GM23338 (cell line): ENCODE measurements around the gene IRF6.

Source experiments
- CREB1 ChIP-seq: fragments of 250-450 bp; sonication (Bioruptor Pico); IDR thresholded peaks from 2 replicates; pipeline ENCODE4 v1.5.0; 2020; ENCODE audit warnings: low read depth, mild to moderate bottlenecking, moderate library complexity
- EZH2 ChIP-seq: fragments of 200-600 bp; sonication (generic); IDR thresholded peaks from one replicate; pipeline ENCODE4 v1.8.0; 2017; ENCODE audit warnings: antibody characterized with exemption, mild to moderate bottlenecking, low read depth; ENCODE audit not compliant: unreplicated experiment
- EZH2phosphoT487 ChIP-seq: fragments of 200-600 bp; sonication (generic); IDR thresholded peaks from one replicate; pipeline ENCODE4 v1.8.1; 2018; ENCODE audit warnings: antibody characterized with exemption; ENCODE audit not compliant: unreplicated experiment
- JUNB ChIP-seq: IDR thresholded peaks from one replicate; pipeline ENCODE4 v1.6.1; 2016; ENCODE audit warnings: antibody characterized with exemption; ENCODE audit not compliant: unreplicated experiment
- NANOG ChIP-seq: IDR thresholded peaks from 2 replicates; pipeline ENCODE4 v1.6.1; 2016; ENCODE audit warnings: antibody characterized with exemption, borderline replicate concordance
- POLR2AphosphoS5 ChIP-seq: IDR thresholded peaks from 2 replicates; pipeline ENCODE4 v1.6.1; 2016; ENCODE audit warnings: antibody characterized with exemption, low read depth
- STAT1 ChIP-seq: IDR thresholded peaks from one replicate; pipeline ENCODE4 v1.6.1; 2016; ENCODE audit warnings: antibody characterized with exemption; ENCODE audit not compliant: unreplicated experiment
- ZNF114 ChIP-seq: fragments of 250-450 bp; sonication (Bioruptor Pico); IDR thresholded peaks from 2 replicates; pipeline ENCODE4 v1.5.0; 2020; ENCODE audit warnings: mild to moderate bottlenecking, moderate library complexity
- ZNF331 ChIP-seq: fragments of 250-450 bp; sonication (Bioruptor Pico); IDR thresholded peaks from 2 replicates; pipeline ENCODE4 v1.5.0; 2020; ENCODE audit warnings: low read depth, mild to moderate bottlenecking, moderate library complexity
- TF ChIP-seq, protein P1 (sequence below), 2 experiments: fragments of 200-600 bp in 1 of 2; sonication (generic) in 1 of 2; conservative IDR thresholded peaks; 2 replicates each; pipeline versions ENCODE4 v1.5.1 to v1.6.1; 2016 to 2017; ENCODE audit warnings: antibody characterized with exemption in 2 of 2, low read depth in 2 of 2, mild to moderate bottlenecking in 2 of 2, moderate library complexity in 1 of 2
- TF ChIP-seq, protein P2 (sequence below): IDR thresholded peaks from one replicate; pipeline ENCODE4 v1.6.1; 2018; ENCODE audit warnings: antibody characterized with exemption; ENCODE audit not compliant: unreplicated experiment
- TF ChIP-seq, protein P3 (sequence below): IDR thresholded peaks from 2 replicates; pipeline ENCODE4 v1.6.1; 2016; ENCODE audit warnings: antibody characterized with exemption
- TF ChIP-seq, protein P4 (sequence below): fragments of 250-450 bp; sonication (Bioruptor Pico); IDR thresholded peaks from 2 replicates; pipeline ENCODE4 v1.5.0; 2020; ENCODE audit warnings: mild to moderate bottlenecking, moderate library complexity

DNA sequence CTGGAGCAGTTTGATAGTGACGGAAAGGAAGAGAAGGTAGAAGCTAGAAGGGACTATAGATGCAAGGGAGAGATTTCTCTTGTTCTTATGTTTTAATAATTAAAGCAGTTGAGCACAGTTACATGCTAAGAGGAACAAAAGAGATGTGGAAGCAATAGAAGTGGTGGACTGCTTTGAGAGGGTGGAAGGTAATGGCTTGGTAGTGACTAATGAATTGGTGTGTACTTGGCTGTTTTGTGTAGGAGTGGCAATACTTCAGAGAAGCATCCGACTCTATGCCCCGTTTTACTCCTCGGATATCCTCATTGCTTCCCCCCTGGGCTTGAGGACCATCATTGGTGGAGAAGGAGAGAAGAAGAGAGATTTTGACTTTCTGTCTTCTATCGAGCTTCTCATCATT lies 34.7 kb upstream of the IRF6 start:
- TF ChIP-seq, protein P1, sequence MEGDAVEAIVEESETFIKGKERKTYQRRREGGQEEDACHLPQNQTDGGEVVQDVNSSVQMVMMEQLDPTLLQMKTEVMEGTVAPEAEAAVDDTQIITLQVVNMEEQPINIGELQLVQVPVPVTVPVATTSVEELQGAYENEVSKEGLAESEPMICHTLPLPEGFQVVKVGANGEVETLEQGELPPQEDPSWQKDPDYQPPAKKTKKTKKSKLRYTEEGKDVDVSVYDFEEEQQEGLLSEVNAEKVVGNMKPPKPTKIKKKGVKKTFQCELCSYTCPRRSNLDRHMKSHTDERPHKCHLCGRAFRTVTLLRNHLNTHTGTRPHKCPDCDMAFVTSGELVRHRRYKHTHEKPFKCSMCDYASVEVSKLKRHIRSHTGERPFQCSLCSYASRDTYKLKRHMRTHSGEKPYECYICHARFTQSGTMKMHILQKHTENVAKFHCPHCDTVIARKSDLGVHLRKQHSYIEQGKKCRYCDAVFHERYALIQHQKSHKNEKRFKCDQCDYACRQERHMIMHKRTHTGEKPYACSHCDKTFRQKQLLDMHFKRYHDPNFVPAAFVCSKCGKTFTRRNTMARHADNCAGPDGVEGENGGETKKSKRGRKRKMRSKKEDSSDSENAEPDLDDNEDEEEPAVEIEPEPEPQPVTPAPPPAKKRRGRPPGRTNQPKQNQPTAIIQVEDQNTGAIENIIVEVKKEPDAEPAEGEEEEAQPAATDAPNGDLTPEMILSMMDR (conservative IDR thresholded peaks at IDR 0.05; ENCODE audit: low read depth in 2 of 2), result no peak
- no peak for TF ChIP-seq JUNB
- TF ChIP-seq EZH2, result no peak
- no peak for TF ChIP-seq EZH2phosphoT487
- no peak for TF ChIP-seq CREB1 (CRISPR knock-in tag)
- no peak for TF ChIP-seq POLR2AphosphoS5
- TF ChIP-seq STAT1, result no peak
- TF ChIP-seq, protein P2, sequence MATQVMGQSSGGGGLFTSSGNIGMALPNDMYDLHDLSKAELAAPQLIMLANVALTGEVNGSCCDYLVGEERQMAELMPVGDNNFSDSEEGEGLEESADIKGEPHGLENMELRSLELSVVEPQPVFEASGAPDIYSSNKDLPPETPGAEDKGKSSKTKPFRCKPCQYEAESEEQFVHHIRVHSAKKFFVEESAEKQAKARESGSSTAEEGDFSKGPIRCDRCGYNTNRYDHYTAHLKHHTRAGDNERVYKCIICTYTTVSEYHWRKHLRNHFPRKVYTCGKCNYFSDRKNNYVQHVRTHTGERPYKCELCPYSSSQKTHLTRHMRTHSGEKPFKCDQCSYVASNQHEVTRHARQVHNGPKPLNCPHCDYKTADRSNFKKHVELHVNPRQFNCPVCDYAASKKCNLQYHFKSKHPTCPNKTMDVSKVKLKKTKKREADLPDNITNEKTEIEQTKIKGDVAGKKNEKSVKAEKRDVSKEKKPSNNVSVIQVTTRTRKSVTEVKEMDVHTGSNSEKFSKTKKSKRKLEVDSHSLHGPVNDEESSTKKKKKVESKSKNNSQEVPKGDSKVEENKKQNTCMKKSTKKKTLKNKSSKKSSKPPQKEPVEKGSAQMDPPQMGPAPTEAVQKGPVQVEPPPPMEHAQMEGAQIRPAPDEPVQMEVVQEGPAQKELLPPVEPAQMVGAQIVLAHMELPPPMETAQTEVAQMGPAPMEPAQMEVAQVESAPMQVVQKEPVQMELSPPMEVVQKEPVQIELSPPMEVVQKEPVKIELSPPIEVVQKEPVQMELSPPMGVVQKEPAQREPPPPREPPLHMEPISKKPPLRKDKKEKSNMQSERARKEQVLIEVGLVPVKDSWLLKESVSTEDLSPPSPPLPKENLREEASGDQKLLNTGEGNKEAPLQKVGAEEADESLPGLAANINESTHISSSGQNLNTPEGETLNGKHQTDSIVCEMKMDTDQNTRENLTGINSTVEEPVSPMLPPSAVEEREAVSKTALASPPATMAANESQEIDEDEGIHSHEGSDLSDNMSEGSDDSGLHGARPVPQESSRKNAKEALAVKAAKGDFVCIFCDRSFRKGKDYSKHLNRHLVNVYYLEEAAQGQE, result no peak
- no peak for TF ChIP-seq NANOG
- TF ChIP-seq ZNF331 (CRISPR knock-in tag), result no peak
- TF ChIP-seq ZNF114 (CRISPR knock-in tag), result no peak
- TF ChIP-seq, protein P3, sequence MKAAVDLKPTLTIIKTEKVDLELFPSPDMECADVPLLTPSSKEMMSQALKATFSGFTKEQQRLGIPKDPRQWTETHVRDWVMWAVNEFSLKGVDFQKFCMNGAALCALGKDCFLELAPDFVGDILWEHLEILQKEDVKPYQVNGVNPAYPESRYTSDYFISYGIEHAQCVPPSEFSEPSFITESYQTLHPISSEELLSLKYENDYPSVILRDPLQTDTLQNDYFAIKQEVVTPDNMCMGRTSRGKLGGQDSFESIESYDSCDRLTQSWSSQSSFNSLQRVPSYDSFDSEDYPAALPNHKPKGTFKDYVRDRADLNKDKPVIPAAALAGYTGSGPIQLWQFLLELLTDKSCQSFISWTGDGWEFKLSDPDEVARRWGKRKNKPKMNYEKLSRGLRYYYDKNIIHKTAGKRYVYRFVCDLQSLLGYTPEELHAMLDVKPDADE, result no peak
- TF ChIP-seq, protein P4, sequence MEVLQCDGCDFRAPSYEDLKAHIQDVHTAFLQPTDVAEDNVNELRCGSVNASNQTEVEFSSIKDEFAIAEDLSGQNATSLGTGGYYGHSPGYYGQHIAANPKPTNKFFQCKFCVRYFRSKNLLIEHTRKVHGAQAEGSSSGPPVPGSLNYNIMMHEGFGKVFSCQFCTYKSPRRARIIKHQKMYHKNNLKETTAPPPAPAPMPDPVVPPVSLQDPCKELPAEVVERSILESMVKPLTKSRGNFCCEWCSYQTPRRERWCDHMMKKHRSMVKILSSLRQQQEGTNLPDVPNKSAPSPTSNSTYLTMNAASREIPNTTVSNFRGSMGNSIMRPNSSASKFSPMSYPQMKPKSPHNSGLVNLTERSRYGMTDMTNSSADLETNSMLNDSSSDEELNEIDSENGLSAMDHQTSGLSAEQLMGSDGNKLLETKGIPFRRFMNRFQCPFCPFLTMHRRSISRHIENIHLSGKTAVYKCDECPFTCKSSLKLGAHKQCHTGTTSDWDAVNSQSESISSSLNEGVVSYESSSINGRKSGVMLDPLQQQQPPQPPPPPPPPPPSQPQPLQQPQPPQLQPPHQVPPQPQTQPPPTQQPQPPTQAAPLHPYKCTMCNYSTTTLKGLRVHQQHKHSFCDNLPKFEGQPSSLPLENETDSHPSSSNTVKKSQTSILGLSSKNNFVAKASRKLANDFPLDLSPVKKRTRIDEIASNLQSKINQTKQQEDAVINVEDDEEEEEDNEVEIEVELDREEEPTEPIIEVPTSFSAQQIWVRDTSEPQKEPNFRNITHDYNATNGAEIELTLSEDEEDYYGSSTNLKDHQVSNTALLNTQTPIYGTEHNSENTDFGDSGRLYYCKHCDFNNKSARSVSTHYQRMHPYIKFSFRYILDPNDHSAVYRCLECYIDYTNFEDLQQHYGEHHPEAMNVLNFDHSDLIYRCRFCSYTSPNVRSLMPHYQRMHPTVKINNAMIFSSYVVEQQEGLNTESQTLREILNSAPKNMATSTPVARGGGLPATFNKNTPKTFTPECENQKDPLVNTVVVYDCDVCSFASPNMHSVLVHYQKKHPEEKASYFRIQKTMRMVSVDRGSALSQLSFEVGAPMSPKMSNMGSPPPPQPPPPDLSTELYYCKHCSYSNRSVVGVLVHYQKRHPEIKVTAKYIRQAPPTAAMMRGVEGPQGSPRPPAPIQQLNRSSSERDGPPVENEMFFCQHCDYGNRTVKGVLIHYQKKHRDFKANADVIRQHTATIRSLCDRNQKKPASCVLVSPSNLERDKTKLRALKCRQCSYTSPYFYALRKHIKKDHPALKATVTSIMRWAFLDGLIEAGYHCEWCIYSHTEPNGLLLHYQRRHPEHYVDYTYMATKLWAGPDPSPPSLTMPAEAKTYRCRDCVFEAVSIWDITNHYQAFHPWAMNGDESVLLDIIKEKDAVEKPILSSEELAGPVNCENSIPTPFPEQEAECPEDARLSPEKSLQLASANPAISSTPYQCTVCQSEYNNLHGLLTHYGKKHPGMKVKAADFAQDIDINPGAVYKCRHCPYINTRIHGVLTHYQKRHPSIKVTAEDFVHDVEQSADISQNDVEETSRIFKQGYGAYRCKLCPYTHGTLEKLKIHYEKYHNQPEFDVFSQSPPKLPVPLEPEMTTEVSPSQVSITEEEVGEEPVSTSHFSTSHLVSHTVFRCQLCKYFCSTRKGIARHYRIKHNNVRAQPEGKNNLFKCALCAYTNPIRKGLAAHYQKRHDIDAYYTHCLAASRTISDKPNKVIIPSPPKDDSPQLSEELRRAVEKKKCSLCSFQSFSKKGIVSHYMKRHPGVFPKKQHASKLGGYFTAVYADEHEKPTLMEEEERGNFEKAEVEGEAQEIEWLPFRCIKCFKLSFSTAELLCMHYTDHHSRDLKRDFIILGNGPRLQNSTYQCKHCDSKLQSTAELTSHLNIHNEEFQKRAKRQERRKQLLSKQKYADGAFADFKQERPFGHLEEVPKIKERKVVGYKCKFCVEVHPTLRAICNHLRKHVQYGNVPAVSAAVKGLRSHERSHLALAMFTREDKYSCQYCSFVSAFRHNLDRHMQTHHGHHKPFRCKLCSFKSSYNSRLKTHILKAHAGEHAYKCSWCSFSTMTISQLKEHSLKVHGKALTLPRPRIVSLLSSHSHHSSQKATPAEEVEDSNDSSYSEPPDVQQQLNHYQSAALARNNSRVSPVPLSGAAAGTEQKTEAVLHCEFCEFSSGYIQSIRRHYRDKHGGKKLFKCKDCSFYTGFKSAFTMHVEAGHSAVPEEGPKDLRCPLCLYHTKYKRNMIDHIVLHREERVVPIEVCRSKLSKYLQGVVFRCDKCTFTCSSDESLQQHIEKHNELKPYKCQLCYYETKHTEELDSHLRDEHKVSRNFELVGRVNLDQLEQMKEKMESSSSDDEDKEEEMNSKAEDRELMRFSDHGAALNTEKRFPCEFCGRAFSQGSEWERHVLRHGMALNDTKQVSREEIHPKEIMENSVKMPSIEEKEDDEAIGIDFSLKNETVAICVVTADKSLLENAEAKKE, result no peak
